ELR (cell line): ENCODE results near the gene PPP1R7.

Experiments
- DNase-seq: peaks from one replicate; pipeline ENCODE4 v3.0.0-alpha.2; 2015; ENCODE audit warnings: low read depth

The PPP1R7 gene

GRCh38 chr2:241168366-241168765, 18.1 kb downstream of the PPP1R7 start:
- DNase-seq: no peak

GRCh38 chr2:241173557-241173956, 23.3 kb downstream of the PPP1R7 start:
- no peak for DNase-seq

GRCh38 chr2:241177526-241178334, 27.5 kb downstream of the PPP1R7 start:
- DNase-seq: no peak

GRCh38 chr2:241178961-241179360, 28.7 kb downstream of the PPP1R7 start:
- DNase-seq: no peak

- no peak for DNase-seq
These were observed 29.6 kb downstream of the PPP1R7 start for GRCh38 chr2:241179899-241180298.

GRCh38 chr2:241180495-241180894, 30.2 kb downstream of the PPP1R7 start:
- DNase-seq: no peak

GRCh38 chr2:241182126-241182525, 31.9 kb downstream of the PPP1R7 start:
- no peak for DNase-seq

- no peak for DNase-seq
These were observed 32.4 kb downstream of the PPP1R7 start for GRCh38 chr2:241182531-241183133.

- DNase-seq: no peak
These were observed 33.0 kb downstream of the PPP1R7 start for GRCh38 chr2:241183221-241183620.

- no peak for DNase-seq
These were observed 34.6 kb downstream of the PPP1R7 start for GRCh38 chr2:241184901-241185300.

GRCh38 chr2:241185961-241186360, 35.7 kb downstream of the PPP1R7 start:
- DNase-seq: no peak

GRCh38 chr2:241187101-241187917, 37.0 kb downstream of the PPP1R7 start:
- DNase-seq: no peak

- DNase-seq: no peak
These were observed 37.6 kb downstream of the PPP1R7 start for GRCh38 chr2:241187918-241188234.

- no peak for DNase-seq
These were observed 38.3 kb downstream of the PPP1R7 start, which contains the start of gene ANO7 for GRCh38 chr2:241188361-241189092. TSS of gene ANO7 (plus strand) at chr2:241188677. CDS start at chr2:241190064, 1,387 bp downstream.

GRCh38 chr2:241189093-241189855, 39.0 kb downstream of the PPP1R7 start:
- no peak for DNase-seq

- no peak for DNase-seq
These were observed 39.6 kb downstream of the PPP1R7 start for GRCh38 chr2:241189856-241190201.

- DNase-seq: no peak
These were observed 40.2 kb downstream of the PPP1R7 start for GRCh38 chr2:241190291-241190981.

GRCh38 chr2:241191081-241191480, 40.8 kb downstream of the PPP1R7 start:
- DNase-seq: no peak

GRCh38 chr2:241193271-241193670, 43.0 kb downstream of the PPP1R7 start:
- DNase-seq: no peak

- DNase-seq: no peak
These were observed 44.5 kb downstream of the PPP1R7 start for GRCh38 chr2:241194811-241195210.
